Mucosa of descending colon (tissue), 3 donors: ENCODE data around the gene CYP27A1. TPM values are rescaled to one million over a fixed set of nuclear protein-coding genes. Genes with fewer than 3 reads are reported as not detected.

Experiments
- ATAC-seq: fragments of 200-7000 bp; cut with Tn5 transposase; one replicate; pipeline ENCODE4 v1.9.1; 2020; ENCODE audit warnings: mild to moderate bottlenecking, moderate library complexity
- DNase-seq, 3 donors: peaks; one replicate each; pipeline ENCODE4 v3.0.0-alpha.2; 2020
- H3K36me3 ChIP-seq: fragments of 200-600 bp; one replicate; pipeline ENCODE4 v1.8.0; 2021; ENCODE audit warnings: low read depth, mild to moderate bottlenecking
- H3K4me1 ChIP-seq: fragments of 200-600 bp; one replicate; pipeline ENCODE4 v1.8.0; 2021; ENCODE audit warnings: low read depth, mild to moderate bottlenecking
- H3K4me3 ChIP-seq: fragments of 200-600 bp; one replicate; pipeline ENCODE4 v1.8.0; 2021; ENCODE audit warnings: mild to moderate bottlenecking
- H3K9me3 ChIP-seq: fragments of 200-600 bp; one replicate; pipeline ENCODE4 v1.8.0; 2021; ENCODE audit warnings: mild to moderate bottlenecking
- CTCF ChIP-seq: fragments of 200-600 bp; IDR thresholded peaks from one replicate; pipeline ENCODE4 v1.8.0; 2022; ENCODE audit warnings: antibody characterized with exemption, mild to moderate bottlenecking
- intact Hi-C, 2 donors: fragments of 100-400 bp; cut with DNase I in 1 of 2; cut with micrococcal nuclease in 1 of 2; formaldehyde crosslinking; loops; one replicate each; pipeline versions ENCODE4 v1.11.0 to v1.11.1; 2022; cut with DNase I, micrococcal nuclease
- total RNA-seq, 3 donors: library from RNA; stranded (reverse); fragmentation: NEBNext Ultra II Directional in 2 of 3; extraction: Animal tissue kit (Norgen Biotek cat#: 25700) in 2 of 3; gene quantifications; one replicate each; pipeline versions ENCODE4 v1.2.1 to v1.2.4, GENCODE V29; 2021 to 2023
- donor health status: DM: no; HTN: no; CAD: no; lungs with moderate emphysema.
- donor health status: DM: no; HTN: no; CAD: no.
- donor health status: DM: no; HTN: yes; CAD: no.

CYP27A1 gene
- total RNA-seq, 3 donors from 2014 or later: 31.0 to 70.0 (median 37.7) TPM

- H3K4me1 ChIP-seq: no peaks in the 10 kb centered on the region
- H3K4me3 ChIP-seq: no peak overlapping the region
- DNase-seq (no peak), ATAC-seq (no peak)
- intact Hi-C loops: no loop called here
- H3K36me3 ChIP-seq: no peaks in the 10 kb centered on the region
- no peak for TF ChIP-seq CTCF
- H3K9me3 ChIP-seq: peaks cover 3% of the 10 kb centered on the region
Observed at GRCh38 chr2:218777276-218777990, 4.5 kb upstream of the CYP27A1 start.

- Histone ChIP-seq H3K36me3 (no peaks in the 10 kb centered on the region), H3K9me3 (peaks cover 3% of the 10 kb centered on the region), H3K4me3 (no peak overlapping the region), H3K4me1 (peaks cover 5% of the 10 kb centered on the region)
- no peak for TF ChIP-seq CTCF
- intact Hi-C loops: no loop called here
- DNase-seq: no peak
- no peak for ATAC-seq
Observed at GRCh38 chr2:218780046-218780445, 1.9 kb upstream of the CYP27A1 start.

- peaks cover 12% of the 10 kb centered on the region for H3K4me1 ChIP-seq
- DNase-seq: peak in 1 of 3 donors; percentile 34
- peak overlapping the region; percentile 46 for H3K4me3 ChIP-seq
- peaks cover 3% of the 10 kb centered on the region for H3K9me3 ChIP-seq
- peak; percentile 14 for ATAC-seq
- no peak for TF ChIP-seq CTCF
- intact Hi-C loops: no loop called here
- H3K36me3 ChIP-seq: no peaks in the 10 kb centered on the region
Observed at GRCh38 chr2:218780851-218781690, 876 bp upstream of the CYP27A1 start.

GRCh38 chr2:218782528-218782844 lies 539 bp downstream of the CYP27A1 start:
- peak overlapping the region; percentile 46 for H3K4me3 ChIP-seq
- ATAC-seq (peak; percentile 69), DNase-seq (no peak)
- TF ChIP-seq CTCF: no peak
- H3K9me3 ChIP-seq: no peaks in the 10 kb centered on the region
- intact Hi-C loops: no loop called here
- H3K4me1 ChIP-seq: peaks cover 12% of the 10 kb centered on the region
- H3K36me3 ChIP-seq: no peaks in the 10 kb centered on the region

- H3K4me3 ChIP-seq: no peak overlapping the region
- no peak for TF ChIP-seq CTCF
- intact Hi-C loops: no loop called here
- H3K36me3 ChIP-seq: no peaks in the 10 kb centered on the region
- peaks cover 12% of the 10 kb centered on the region for H3K4me1 ChIP-seq
- H3K9me3 ChIP-seq: no peaks in the 10 kb centered on the region
- DNase-seq (no peak), ATAC-seq (no peak)
Observed at GRCh38 chr2:218783688-218784087, 1.7 kb downstream of the CYP27A1 start.
